K562 (cell line): ENCODE data around the gene RPRML. TPM values are rescaled to one million over a fixed set of nuclear protein-coding genes. Genes with fewer than 3 reads are reported as not detected.

Experiments
- ATAC-seq: fragments of 200-7000 bp; cut with Tn5 transposase; 3 replicates; pipeline ENCODE4 v1.9.1; 2020; ENCODE audit warnings: moderate library complexity
- BruUV-seq: library from RNA; stranded (reverse); fragments of 400-500 nt; replicated peaks from 2 replicates; lab custom pipeline; 2021; lab: Mats Ljungman, UMichigan
- CTCF ChIA-PET: fragments of 300-600 bp; formaldehyde crosslinking; extraction: SDS; loops from one replicate; lab custom pipeline; 2021; ENCODE audit warnings: low intra/inter-chr PET ratio; lab: Yijun Ruan, JAX
- POLR2A ChIA-PET: fragments of 300-600, 350-650 bp; sonication (Branson Sonifier 250); formaldehyde crosslinking; extraction: SDS; loops from one replicate; lab custom pipeline; 2021; ENCODE audit warnings: antibody characterized with exemption, inconsistent platforms; lab: Yijun Ruan, JAX
- DNase-seq, 4 experiments: peaks; one replicate each; pipeline versions ENCODE4 v3.0.0 to v3.0.0-alpha.2; 2011 to 2018; ENCODE audit warnings: low spot score in 3 of 4, mixed read lengths in 3 of 4; ENCODE audit errors: extremely low read depth in 1 of 4
- FAIRE-seq: peaks from 2 replicates; lab custom pipeline; 2011; peaks lifted over from hg19 to GRCh38; lab: Jason Lieb, UNC
- H2AFZ ChIP-seq: 2 replicates; pipeline ENCODE4 v1.6.0; 2011; ENCODE audit warnings: low read depth, low read length, control low read depth, inconsistent platforms
- H3K27ac ChIP-seq: fragments of 200-600 bp; 3 replicates; pipeline ENCODE4 v1.8.0; 2011; ENCODE audit warnings: low read depth, mild to moderate bottlenecking, control low read depth, inconsistent platforms, low read length, moderate library complexity, mixed read lengths; ENCODE audit errors: extremely low read depth
- H3K27me3 ChIP-seq, 2 experiments: fragments of 300-600 bp in 1 of 2; 2 replicates in 1 of 2; 3 replicates in 1 of 2; pipeline versions ENCODE4 v1.6.0 to v1.8.0; 2011; ENCODE audit warnings: inconsistent platforms in 2 of 2, low read length in 2 of 2, mild to moderate bottlenecking in 1 of 2, mixed read lengths in 1 of 2, moderate library complexity in 1 of 2; ENCODE audit not compliant: control insufficient read depth in 2 of 2, insufficient read depth in 2 of 2
- H3K36me3 ChIP-seq: fragments of 300-600 bp; 3 replicates; pipeline ENCODE4 v1.8.0; 2011; ENCODE audit warnings: mild to moderate bottlenecking, low read length, inconsistent platforms; ENCODE audit not compliant: control insufficient read depth, insufficient read depth
- H3K4me1 ChIP-seq, 2 experiments: fragments of 200-600 bp in 1 of 2; replicated peaks in 1 of 2; 2 replicates in 1 of 2; 3 replicates in 1 of 2; pipeline versions ENCODE4 v1.5.1 to v1.8.0; 2011; ENCODE audit warnings: inconsistent platforms in 2 of 2, low read length in 2 of 2, mild to moderate bottlenecking in 1 of 2, mixed read lengths in 1 of 2, moderate library complexity in 1 of 2; ENCODE audit not compliant: control insufficient read depth in 2 of 2, insufficient read depth in 2 of 2
- H3K4me2 ChIP-seq: 2 replicates; pipeline ENCODE4 v1.6.1; 2011; ENCODE audit warnings: low read length, control low read depth, inconsistent platforms, mixed read lengths; ENCODE audit not compliant: insufficient read depth
- H3K4me3 ChIP-seq: fragments of 200-600 bp; sonication (generic), shearing (Covaris generic); 2 replicates; pipeline ENCODE4 v1.5.1; 2016; ENCODE audit warnings: control low read depth, inconsistent platforms
- H3K79me2 ChIP-seq: fragments of 200-600 bp; 3 replicates; pipeline ENCODE4 v1.8.0; 2011; ENCODE audit warnings: low read length, inconsistent platforms; ENCODE audit not compliant: control insufficient read depth, insufficient read depth
- H3K9ac ChIP-seq, 2 experiments: 2 replicates each; pipeline versions ENCODE4 v1.6.0 to v1.6.1; 2011; ENCODE audit warnings: low read depth in 2 of 2, low read length in 2 of 2, control low read depth in 1 of 2, inconsistent platforms in 1 of 2, mild to moderate bottlenecking in 1 of 2, mixed read lengths in 1 of 2; ENCODE audit not compliant: insufficient read depth in 1 of 2
- H3K9me1 ChIP-seq: one replicate; pipeline ENCODE4 v1.6.0; 2011; ENCODE audit warnings: inconsistent platforms, mild to moderate bottlenecking, low read length, moderate library complexity; ENCODE audit not compliant: control insufficient read depth, insufficient read depth
- H3K9me3 ChIP-seq: replicated peaks from 2 replicates; pipeline ENCODE4 v1.5.1; 2011; ENCODE audit warnings: low read depth, low read length, inconsistent platforms; ENCODE audit not compliant: control insufficient read depth, insufficient read depth
- H4K20me1 ChIP-seq: replicated peaks from 2 replicates; pipeline ENCODE4 v1.6.1; 2011; ENCODE audit warnings: low read length, inconsistent platforms, mixed read lengths; ENCODE audit not compliant: control insufficient read depth, insufficient read depth
- BCOR ChIP-seq: fragments of 450-650 bp; IDR thresholded peaks from 2 replicates; pipeline ENCODE4 v1.6.1; 2016
- CSDE1 ChIP-seq, 2 experiments: fragments of 450-650 bp; IDR thresholded peaks; 2 replicates each; pipeline ENCODE4 v1.6.1; 2016; ENCODE audit warnings: mild to moderate bottlenecking in 1 of 2
- ESRRB ChIP-seq: fragments of 250-450 bp; sonication (Bioruptor Pico); IDR thresholded peaks from 2 replicates; pipeline ENCODE4 v1.5.0; 2020; ENCODE audit warnings: mild to moderate bottlenecking, moderate library complexity, borderline replicate concordance
- KLF16 ChIP-seq: IDR thresholded peaks from 2 replicates; pipeline ENCODE4 v1.6.1; 2016; ENCODE audit warnings: antibody characterized with exemption
- MGA ChIP-seq: fragments of 450-650 bp; IDR thresholded peaks from 2 replicates; pipeline ENCODE4 v1.6.1; 2016; ENCODE audit warnings: mild to moderate bottlenecking, moderate library complexity
- MTA2 ChIP-seq: fragments of 450-650 bp; IDR thresholded peaks from 2 replicates; pipeline ENCODE4 v1.6.1; 2016; ENCODE audit warnings: low read depth
- PHF21A ChIP-seq: fragments of 450-650 bp; IDR thresholded peaks from 2 replicates; pipeline ENCODE4 v1.6.1; 2017; ENCODE audit warnings: low read depth, borderline replicate concordance
- STAT5B ChIP-seq: fragments of 250-450 bp; sonication (Bioruptor Pico); IDR thresholded peaks from 2 replicates; pipeline ENCODE4 v1.8.0; 2021; ENCODE audit warnings: mild to moderate bottlenecking, inconsistent platforms
- THAP12 ChIP-seq: fragments of 250-450 bp; sonication (Bioruptor Pico); IDR thresholded peaks from 2 replicates; pipeline ENCODE4 v1.9.0; 2021; ENCODE audit warnings: mild to moderate bottlenecking, inconsistent platforms
- ZFX ChIP-seq: sonication (generic); formaldehyde crosslinking; IDR thresholded peaks from 2 replicates; pipeline ENCODE4 v1.8.0; 2022; ENCODE audit warnings: mild to moderate bottlenecking, missing genetic modification reagents, moderate library complexity
- ZNF217 ChIP-seq: sonication (generic); formaldehyde crosslinking; IDR thresholded peaks from 2 replicates; pipeline ENCODE4 v1.8.0; 2022; ENCODE audit warnings: mild to moderate bottlenecking, missing genetic modification reagents
- WGBS: fragments of 100-300 bp; shearing (Covaris generic); methylation state at CpG from one replicate; pipeline ENCODE4 v1.1.6; 2016; ENCODE audit warnings: low coverage, mixed read lengths; ENCODE audit not compliant: insufficient coverage; ENCODE audit errors: missing lambda C conversion rate; 5-methylcytosine and 5-hydroxymethylcytosine counted together
- in situ Hi-C: fragments of 300-500 bp; cut with MboI; formaldehyde crosslinking; loops from 4 replicates; pipeline ENCODE4 v1.15.0; 2018; ENCODE audit warnings: inconsistent platforms, mixed read lengths
- intact Hi-C: fragments of 100-400 bp; cut with micrococcal nuclease; formaldehyde crosslinking; loops from 2 replicates; pipeline ENCODE4 v1.14.2; 2022
- polyA plus RNA-seq, 8 experiments: library from polyadenylated mRNA; depleted of rRNA in 4 of 8; stranded (reverse) in 5 of 8; unstranded in 3 of 8; fragments of >200 nt; fragmentation: Nextera tagmentation in 2 of 8; fragmentation: Illumina TruSeq in 1 of 8; extraction: Ambion mirVana in 2 of 8; extraction: Trizol in 1 of 8; gene quantifications; 2 replicates each; pipeline versions ENCODE4 v1.2.1 to v1.2.3, GENCODE V29; 2011 to 2014; ENCODE audit warnings: inconsistent platforms in 1 of 8, missing spikeins in 1 of 8
- total RNA-seq, 7 experiments: library from RNA; depleted of rRNA in 6 of 7; stranded (reverse); fragments of >200 nt in 6 of 7; fragmentation: Illumina TruSeq in 2 of 7; extraction: Trizol in 2 of 7; gene quantifications; 2 replicates each; pipeline versions ENCODE4 v1.2.1 to v1.2.3, GENCODE V29; 2011 to 2021; ENCODE audit warnings: low replicate concordance in 1 of 7

The RPRML gene
- total and polyA plus RNA-seq, 9 of the 15 experiments (the other 6 are each of a cell fraction or from before 2014, with no cell fraction given): not detected

- Histone ChIP-seq H3K4me3 (no peak overlapping the region), H3K36me3 (peaks cover 29% of the 10 kb centered on the region), H3K27me3 (peaks cover 0 to 8% of the 10 kb centered on the region in 2 experiments; a peak in 2 of 5 replicates), H3K27ac (no peak overlapping the region), H4K20me1 (peaks cover 30% of the 10 kb centered on the region), H3K4me1 (peaks cover 11 to 12% of the 10 kb centered on the region in 2 experiments), H3K79me2 (no peaks in the 10 kb centered on the region), H3K9me1 (no peaks in the 10 kb centered on the region), H3K9ac (no peak overlapping the region), H3K4me2 (no peak overlapping the region; the same call in 1 of the 2 replicates), H3K9me3 (no peaks in the 10 kb centered on the region), H2AFZ (no peak overlapping the region)
- no TSS peak for BruUV-seq
- 100% methylated on average over 1 of the region's 2 CpGs for WGBS
- in situ Hi-C loops (no loop called here), intact Hi-C loops (loop anchor here (5.0 kb wide), 2 partner anchors 41 to 374 kb away; no protein-coding TSS in a partner anchor)
- ATAC-seq (no peak; the same call in 2 of the 3 replicates), FAIRE-seq (no peak), DNase-seq (no peak)
- CTCF ChIA-PET: interaction anchor here (0.7 to 2.6 kb wide), 3 partner anchors 371 to 672 kb away, joined by 3 to 11 read pairs (median 4); no protein-coding TSS in a partner anchor
- POLR2A ChIA-PET: interaction anchor here (0.6 to 1.7 kb wide), 9 partner anchors 8 to 670 kb away, joined by 3 to 5 read pairs (median 3); no protein-coding TSS in a partner anchor
- TF ChIP-seq CSDE1 (IDR thresholded peaks at IDR 0.05): no peak
- no peak for TF ChIP-seq STAT5B (CRISPR knock-in tag)
- no peak for TF ChIP-seq ESRRB (CRISPR knock-in tag)
- no peak for TF ChIP-seq MTA2
- TF ChIP-seq PHF21A: no peak
- no peak for TF ChIP-seq MGA
- no peak for TF ChIP-seq THAP12 (CRISPR knock-in tag)
- TF ChIP-seq BCOR: no peak
- no peak for TF ChIP-seq ZNF217 (CRISPR knock-in tag)
- no peak for TF ChIP-seq KLF16
- TF ChIP-seq ZFX: no peak
Observed at GRCh38 chr17:46943218-46943500, 35.9 kb downstream of the RPRML start.
